Coronary artery (tissue), 2 donors: ENCODE data around the gene SASH3.

Source experiments
- DNase-seq: peaks from one replicate; pipeline ENCODE4 v3.0.0-alpha.2; 2017; ENCODE audit warnings: low spot score
- H3K27ac ChIP-seq, 2 donors: fragments of 200-600 bp; sonication (generic); one replicate each; pipeline ENCODE4 v1.5.1; 2016 to 2019
- H3K4me3 ChIP-seq: fragments of 200-600 bp; sonication (generic); 2 replicates; pipeline ENCODE4 v1.5.1; 2016; ENCODE audit warnings: mild to moderate bottlenecking, moderate library complexity
- TF ChIP-seq, protein P1 (sequence below): fragments of 200-600 bp; sonication (generic); IDR thresholded peaks from one replicate; pipeline ENCODE4 v1.5.1; 2019; ENCODE audit warnings: antibody characterized with exemption

The SASH3 gene

DNA sequence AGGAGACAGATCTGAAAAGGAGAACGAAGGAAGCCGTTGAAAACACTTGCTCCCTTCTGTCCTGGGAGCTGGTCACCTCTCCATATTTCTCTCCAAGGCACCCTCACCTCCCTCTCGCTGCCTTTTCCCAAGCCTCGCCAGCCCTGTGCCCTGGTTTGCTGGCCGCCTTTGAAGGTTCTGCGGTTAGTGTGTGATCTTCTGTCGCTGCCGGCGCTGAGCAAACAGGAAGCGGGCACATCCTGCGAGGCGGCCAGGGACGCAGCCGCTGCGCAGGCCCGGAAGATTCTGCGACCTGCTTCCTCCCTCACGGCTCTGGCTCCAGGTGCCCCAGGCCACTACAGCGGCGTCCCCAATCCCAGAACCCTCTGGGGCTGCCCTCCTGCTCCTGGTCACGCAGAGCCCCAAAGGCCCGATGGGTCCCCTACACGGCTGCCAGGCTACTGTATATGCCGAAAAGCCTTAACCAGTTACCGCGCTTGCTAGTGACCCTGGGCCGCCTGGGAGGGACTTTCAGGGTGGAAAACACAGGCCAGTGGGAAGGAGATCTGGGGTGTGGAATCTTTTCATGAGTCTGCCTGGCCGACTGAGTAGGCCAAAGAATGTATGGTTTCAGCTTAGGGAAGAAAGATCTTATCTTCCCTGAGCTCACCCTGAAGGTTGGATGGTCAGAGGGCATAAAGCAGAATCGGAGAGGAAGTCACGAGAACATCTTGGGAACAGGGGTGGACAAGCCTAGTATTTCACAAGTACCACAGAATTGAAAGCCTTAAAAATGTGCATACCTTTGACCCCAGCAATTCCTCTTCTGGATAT, 2.3 kb upstream of the SASH3 start:
- Histone ChIP-seq H3K27ac (peak overlapping the region in 1 of 2 donors; percentile 74), H3K4me3 (no peak overlapping the region)
- TF ChIP-seq, protein P1, sequence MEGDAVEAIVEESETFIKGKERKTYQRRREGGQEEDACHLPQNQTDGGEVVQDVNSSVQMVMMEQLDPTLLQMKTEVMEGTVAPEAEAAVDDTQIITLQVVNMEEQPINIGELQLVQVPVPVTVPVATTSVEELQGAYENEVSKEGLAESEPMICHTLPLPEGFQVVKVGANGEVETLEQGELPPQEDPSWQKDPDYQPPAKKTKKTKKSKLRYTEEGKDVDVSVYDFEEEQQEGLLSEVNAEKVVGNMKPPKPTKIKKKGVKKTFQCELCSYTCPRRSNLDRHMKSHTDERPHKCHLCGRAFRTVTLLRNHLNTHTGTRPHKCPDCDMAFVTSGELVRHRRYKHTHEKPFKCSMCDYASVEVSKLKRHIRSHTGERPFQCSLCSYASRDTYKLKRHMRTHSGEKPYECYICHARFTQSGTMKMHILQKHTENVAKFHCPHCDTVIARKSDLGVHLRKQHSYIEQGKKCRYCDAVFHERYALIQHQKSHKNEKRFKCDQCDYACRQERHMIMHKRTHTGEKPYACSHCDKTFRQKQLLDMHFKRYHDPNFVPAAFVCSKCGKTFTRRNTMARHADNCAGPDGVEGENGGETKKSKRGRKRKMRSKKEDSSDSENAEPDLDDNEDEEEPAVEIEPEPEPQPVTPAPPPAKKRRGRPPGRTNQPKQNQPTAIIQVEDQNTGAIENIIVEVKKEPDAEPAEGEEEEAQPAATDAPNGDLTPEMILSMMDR, result no peak
- no peak for DNase-seq

DNA sequence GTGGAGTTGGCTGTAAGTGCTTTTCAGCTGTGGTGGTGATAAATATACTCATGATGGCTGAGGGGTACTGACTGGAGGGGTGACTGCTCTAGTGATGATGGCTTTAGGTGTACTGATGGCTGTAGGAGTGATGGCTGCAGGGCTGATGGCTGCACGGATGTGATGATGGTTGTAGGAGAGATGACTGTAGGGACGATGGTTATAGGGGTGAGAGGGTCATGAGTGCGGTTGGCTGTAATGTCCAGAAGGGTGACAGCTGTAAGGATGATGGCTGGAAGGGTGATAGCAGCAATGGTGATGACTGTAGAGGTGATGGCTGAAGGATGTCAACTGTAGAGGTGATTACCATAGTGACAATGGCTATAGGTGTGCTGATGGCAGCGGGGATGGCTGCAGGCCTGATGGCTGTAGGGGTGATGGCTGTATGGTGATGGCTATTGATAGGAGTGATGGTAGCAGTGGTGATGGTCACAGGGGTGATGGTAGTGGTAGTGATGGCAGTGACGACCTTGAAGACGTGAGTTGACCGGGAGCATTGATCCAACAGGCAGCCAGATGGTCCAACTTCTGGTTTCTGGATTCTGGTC, 570 bp upstream of the SASH3 start:
- H3K4me3 ChIP-seq, result no peak overlapping the region
- peak overlapping the region in 1 of 2 donors; percentile 41 for H3K27ac ChIP-seq
- no peak for DNase-seq
- TF ChIP-seq, protein P1, result no peak

DNA sequence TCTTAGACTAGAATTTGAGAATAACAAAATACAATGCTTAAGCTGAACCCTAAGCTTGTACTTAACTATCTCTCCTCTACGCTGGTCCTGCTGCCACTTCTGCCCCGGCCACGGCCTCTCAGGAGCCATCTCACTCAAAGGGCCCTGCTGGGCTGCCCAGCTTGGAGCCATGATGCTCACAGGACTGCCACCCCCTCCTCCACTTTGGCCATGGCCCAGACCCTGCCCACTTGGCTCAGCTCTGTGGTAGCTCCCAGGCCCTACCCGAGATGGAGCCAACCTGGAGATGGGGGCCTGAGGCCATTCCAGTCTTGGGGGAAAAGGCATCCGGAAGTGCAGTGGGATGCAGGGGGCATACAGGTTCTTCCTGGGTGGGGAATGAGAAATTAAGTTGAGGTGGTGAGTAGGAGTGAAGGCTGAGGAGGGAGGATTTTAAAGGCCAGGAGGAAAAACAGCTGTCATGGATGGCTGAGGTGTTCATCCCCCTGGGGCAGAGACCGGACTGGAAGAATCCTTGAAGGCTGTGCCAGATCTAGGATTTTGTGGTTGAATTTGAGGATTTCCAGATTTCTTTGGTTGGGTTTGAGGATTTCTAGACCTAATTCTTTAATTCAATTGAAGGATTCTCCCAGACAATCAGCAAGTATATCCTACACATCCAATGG, 824 bp downstream of the SASH3 start:
- TF ChIP-seq, protein P1, result no peak
- Histone ChIP-seq H3K4me3 (peak overlapping the region; percentile 42), H3K27ac (peak overlapping the region in 1 of 2 donors; percentile 49)
- no peak for DNase-seq

DNA sequence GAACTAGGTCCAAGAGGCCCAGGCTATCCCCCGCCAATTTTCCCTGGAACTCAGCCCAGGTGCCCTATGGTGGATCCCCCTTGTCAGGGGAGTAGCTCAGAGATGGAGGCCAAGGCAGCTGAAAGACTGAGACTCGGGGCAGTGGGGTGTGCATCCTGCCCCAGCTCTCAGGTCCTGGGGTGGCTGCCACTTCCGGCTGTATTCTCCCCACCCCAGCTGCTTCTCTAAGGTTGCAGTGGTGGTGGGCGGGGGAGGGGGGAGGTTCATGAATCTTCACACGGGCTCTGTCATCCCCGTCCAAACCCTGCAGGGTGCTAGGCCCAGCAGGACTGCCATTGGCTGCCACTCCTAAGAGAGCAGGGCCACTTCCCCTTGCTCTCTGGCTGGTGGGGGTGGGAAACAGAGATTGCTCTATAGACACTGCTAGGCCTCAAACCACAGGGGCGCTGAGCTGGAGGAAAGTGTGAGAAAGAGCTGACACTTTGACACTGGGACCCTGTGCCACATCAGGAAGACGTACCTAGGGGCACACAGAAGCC, 1.5 kb downstream of the SASH3 start:
- peak overlapping the region; percentile 42 for H3K4me3 ChIP-seq
- peak overlapping the region in 1 of 2 donors; percentile 49 for H3K27ac ChIP-seq

DNA sequence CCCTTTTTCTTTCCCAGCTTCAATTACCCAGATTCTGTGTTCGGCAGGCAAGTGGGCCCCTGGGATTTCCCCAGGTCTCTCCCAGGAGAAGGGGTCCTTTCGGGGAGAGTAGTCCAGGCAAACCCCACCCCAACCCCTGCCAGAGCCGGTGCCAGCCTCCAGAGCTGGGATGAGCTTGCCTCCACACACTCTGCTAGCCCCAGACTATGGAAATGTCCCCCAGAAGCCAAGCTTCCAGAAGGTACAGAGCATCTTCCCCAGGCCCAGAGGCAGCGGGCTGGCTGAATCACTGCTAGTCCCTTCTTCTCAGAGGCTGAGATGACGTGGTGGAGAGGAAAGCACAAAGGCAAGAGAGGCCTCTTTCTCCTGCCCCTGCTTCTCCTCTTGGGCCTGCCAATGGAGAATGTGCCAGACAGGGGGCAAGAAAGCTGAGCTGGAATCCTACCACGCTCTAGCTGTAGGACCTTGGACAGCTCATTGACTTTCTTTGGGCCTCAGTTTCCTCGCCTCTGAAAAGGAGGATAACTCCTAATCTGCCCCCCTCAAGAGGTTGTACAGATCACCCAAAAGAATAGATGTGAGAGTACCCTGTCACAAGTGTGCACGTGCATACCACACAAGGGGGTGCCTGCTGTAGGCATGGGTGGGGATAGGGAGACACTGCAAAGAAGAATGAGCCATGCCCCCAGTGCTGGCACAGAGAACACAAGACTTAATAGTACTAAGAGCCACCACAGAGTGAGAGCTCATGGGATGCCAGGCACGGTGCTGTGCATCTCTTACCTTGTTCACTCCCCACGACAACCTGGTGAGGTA, 2.1 kb downstream of the SASH3 start:
- no peak overlapping the region for H3K4me3 ChIP-seq
- TF ChIP-seq, protein P1, result no peak
- no peak overlapping the region for H3K27ac ChIP-seq
- DNase-seq, result no peak

More for the DNA sequence above, 1.5 kb downstream of the SASH3 start:
- TF ChIP-seq, protein P1, result no peak
- no peak for DNase-seq

DNA sequence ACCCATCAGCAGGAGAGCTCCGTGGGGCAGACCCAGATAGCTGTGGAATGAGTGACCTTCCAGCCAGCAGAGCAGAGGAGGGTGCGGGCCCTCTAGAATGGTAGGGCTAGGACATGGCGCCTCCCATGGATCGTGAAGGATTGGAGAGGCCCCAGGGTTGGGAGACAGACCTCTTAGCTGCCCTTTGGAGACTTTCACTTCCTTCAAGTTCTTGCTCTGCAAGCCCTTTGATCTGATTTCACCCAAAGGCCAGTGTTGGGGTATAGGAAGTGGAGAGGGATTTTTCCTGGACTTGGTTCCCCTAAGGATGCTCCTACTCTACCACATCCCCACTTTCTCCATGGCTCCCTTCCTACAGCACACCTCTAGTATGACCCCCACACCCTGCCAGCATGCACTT, 3.0 kb downstream of the SASH3 start:
- TF ChIP-seq, protein P1, result no peak
- Histone ChIP-seq H3K27ac (no peak overlapping the region), H3K4me3 (no peak overlapping the region)
- DNase-seq, result no peak
